SK-N-SH treated with all-trans-retinoic acid at 6 μM for 48 hours (cell line): Measurements from ENCODE around the gene BMERB1.
"Not testable (repeated sequence)": the region's sequence is repeated elsewhere in the genome, so short reads cannot be mapped to it uniquely, and the experiment has no call there.

Experiments used
- ATAC-seq: fragments of 200-7000 bp; cut with Tn5 transposase; 3 replicates; pipeline ENCODE4 v1.9.1; 2020; ENCODE audit warnings: mild to moderate bottlenecking, moderate library complexity
- ARNTL ChIP-seq: fragments of 450-650 bp; formaldehyde crosslinking; IDR thresholded peaks from 2 replicates; pipeline ENCODE4 v1.5.0; 2020; ENCODE audit warnings: low read depth, mild to moderate bottlenecking, moderate library complexity, borderline replicate concordance
- BACH2 ChIP-seq: fragments of 250-450 bp; sonication (Bioruptor Pico); IDR thresholded peaks from 2 replicates; pipeline ENCODE4 v1.9.0; 2021; ENCODE audit warnings: mild to moderate bottlenecking, borderline replicate concordance
- CREB5 ChIP-seq: fragments of 250-450 bp; sonication (Bioruptor Pico); IDR thresholded peaks from 2 replicates; pipeline ENCODE4 v1.5.1; 2020; ENCODE audit warnings: low read depth, mild to moderate bottlenecking, moderate library complexity
- CSDC2 ChIP-seq: fragments of 250-450 bp; sonication (Bioruptor Pico); IDR thresholded peaks from 2 replicates; pipeline ENCODE4 v1.5.0; 2020; ENCODE audit warnings: mild to moderate bottlenecking, moderate library complexity
- ESRRG ChIP-seq: fragments of 250-450 bp; sonication (Bioruptor Pico); IDR thresholded peaks from 2 replicates; pipeline ENCODE4 v1.6.1; 2021; ENCODE audit warnings: mild to moderate bottlenecking
- GLIS3 ChIP-seq: fragments of 250-450 bp; sonication (Bioruptor Pico); IDR thresholded peaks from 2 replicates; pipeline ENCODE4 v1.5.0; 2020; ENCODE audit warnings: mild to moderate bottlenecking, moderate library complexity
- ISL1 ChIP-seq: fragments of 250-450 bp; sonication (Bioruptor Pico); IDR thresholded peaks from 2 replicates; pipeline ENCODE4 v2.1.2; 2022; ENCODE audit warnings: mild to moderate bottlenecking, moderate library complexity
- OSR1 ChIP-seq: fragments of 250-450 bp; sonication (Bioruptor Pico); IDR thresholded peaks from 2 replicates; pipeline ENCODE4 v1.8.0; 2022; ENCODE audit warnings: moderate library complexity, mild to moderate bottlenecking, inconsistent platforms
- PATZ1 ChIP-seq: fragments of 250-450 bp; sonication (Bioruptor Pico); IDR thresholded peaks from 2 replicates; pipeline ENCODE4 v1.8.0; 2020; ENCODE audit warnings: mild to moderate bottlenecking, moderate library complexity, borderline replicate concordance
- POU6F1 ChIP-seq: fragments of 250-450 bp; sonication (Bioruptor Pico); IDR thresholded peaks from 2 replicates; pipeline ENCODE4 v1.8.0; 2021; ENCODE audit warnings: low read depth, mild to moderate bottlenecking, moderate library complexity, borderline replicate concordance
- PPARA ChIP-seq: fragments of 250-450 bp; sonication (Bioruptor Pico); IDR thresholded peaks from 2 replicates; pipeline ENCODE4 v1.5.0; 2020; ENCODE audit warnings: mild to moderate bottlenecking, borderline replicate concordance
- RARB ChIP-seq: fragments of 250-450 bp; sonication (Bioruptor Pico); IDR thresholded peaks from 2 replicates; pipeline ENCODE4 v1.8.0; 2021; ENCODE audit warnings: mild to moderate bottlenecking, moderate library complexity
- SNAI2 ChIP-seq: fragments of 250-450 bp; sonication (Bioruptor Pico); IDR thresholded peaks from 2 replicates; pipeline ENCODE4 v1.5.0; 2020; ENCODE audit warnings: mild to moderate bottlenecking, moderate library complexity
- TCF4 ChIP-seq: fragments of 250-450 bp; sonication (Bioruptor Pico); IDR thresholded peaks from 2 replicates; pipeline ENCODE4 v1.8.0; 2021; ENCODE audit warnings: mild to moderate bottlenecking, moderate library complexity, borderline replicate concordance
- TOX ChIP-seq: fragments of 250-450 bp; sonication (Bioruptor Pico); IDR thresholded peaks from 2 replicates; pipeline ENCODE4 v1.8.0; 2021; ENCODE audit warnings: mild to moderate bottlenecking, moderate library complexity, borderline replicate concordance
- TSHZ2 ChIP-seq: fragments of 250-450 bp; sonication (Bioruptor Pico); IDR thresholded peaks from 2 replicates; pipeline ENCODE4 v1.5.0; 2020; ENCODE audit warnings: mild to moderate bottlenecking, moderate library complexity
- ZC3H10 ChIP-seq: fragments of 250-450 bp; sonication (Bioruptor Pico); IDR thresholded peaks from 2 replicates; pipeline ENCODE4 v1.5.1; 2021; ENCODE audit warnings: mild to moderate bottlenecking, moderate library complexity
- ZFP3 ChIP-seq: fragments of 250-450 bp; sonication (Bioruptor Pico); IDR thresholded peaks from 2 replicates; pipeline ENCODE4 v1.5.0; 2020; ENCODE audit warnings: mild to moderate bottlenecking, moderate library complexity
- ZFP30 ChIP-seq: fragments of 450-650 bp; formaldehyde crosslinking; IDR thresholded peaks from 2 replicates; pipeline ENCODE4 v1.5.0; 2022; ENCODE audit warnings: mild to moderate bottlenecking, moderate library complexity
- ZNF565 ChIP-seq: fragments of 450-650 bp; formaldehyde crosslinking; conservative IDR thresholded peaks from 2 replicates; pipeline ENCODE4 v1.5.0; 2020; ENCODE audit warnings: low read depth, mild to moderate bottlenecking, moderate library complexity
- ZNF8 ChIP-seq: fragments of 450-650 bp; formaldehyde crosslinking; IDR thresholded peaks from 2 replicates; pipeline ENCODE4 v1.5.0; 2020; ENCODE audit warnings: mild to moderate bottlenecking, moderate library complexity
- TF ChIP-seq, protein P1 (sequence below): fragments of 250-450 bp; sonication (Bioruptor Pico); IDR thresholded peaks from 2 replicates; pipeline ENCODE4 v1.5.1; 2021; ENCODE audit warnings: mild to moderate bottlenecking, moderate library complexity

Gene BMERB1

GRCh38 chr16:15466886-15467781, 32.7 kb downstream of the BMERB1 start:
- no peak for ATAC-seq

DNA sequence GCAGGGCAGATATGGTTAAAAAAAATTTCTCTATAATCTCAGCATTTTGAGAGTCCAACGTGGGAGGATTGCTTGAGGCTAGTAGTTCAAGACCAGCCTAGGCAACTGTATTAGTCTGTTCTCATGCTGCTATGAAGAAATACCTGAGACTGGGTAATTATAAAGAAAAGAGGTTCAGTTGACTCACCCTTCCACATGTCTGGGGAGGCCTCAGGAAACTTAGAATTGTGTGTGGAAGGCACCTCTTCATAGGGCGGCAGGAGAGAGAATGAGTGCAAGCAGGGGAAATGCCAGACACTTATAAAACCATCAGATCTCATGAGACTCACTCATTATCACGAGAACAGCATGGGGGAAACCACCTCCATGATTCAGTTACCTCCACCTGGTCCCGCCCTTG, 42.6 kb downstream of the BMERB1 start:
- not testable (repeated sequence) for ATAC-seq

More at GRCh38 chr16:15466886-15467781, 32.7 kb downstream of the BMERB1 start:
- TF ChIP-seq SNAI2 (CRISPR knock-in tag) (no peak), ZNF8 (peak; percentile 98)

DNA sequence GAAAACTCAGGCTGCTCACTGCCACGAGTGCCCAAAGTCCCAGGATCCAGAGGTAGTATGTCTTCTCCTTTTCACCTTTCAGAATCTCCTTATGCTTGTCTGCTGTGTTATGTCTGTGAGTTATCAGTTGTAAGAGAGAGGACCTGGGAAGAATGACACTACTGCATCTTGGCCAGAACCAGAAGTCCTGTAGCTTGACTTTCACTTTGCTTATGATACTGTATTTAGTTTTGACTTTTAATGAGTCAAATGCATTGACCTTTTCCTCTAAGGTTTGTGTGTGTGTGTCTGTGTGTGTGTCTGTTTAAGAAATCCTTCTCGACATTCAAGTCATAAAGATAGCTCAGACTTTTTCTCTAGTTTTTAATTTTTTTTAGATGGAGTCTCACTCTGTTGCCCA, 43.4 kb downstream of the BMERB1 start:
- TF ChIP-seq RARB (no peak), OSR1 (no peak), CREB5 (CRISPR knock-in tag) (no peak), BACH2 (no peak), TCF4 (CRISPR knock-in tag) (no peak), ISL1 (CRISPR knock-in tag) (no peak), GLIS3 (CRISPR knock-in tag) (no peak), CSDC2 (CRISPR knock-in tag) (no peak), TSHZ2 (no peak), ZFP3 (no peak), ARNTL (CRISPR knock-in tag) (no peak), ZC3H10 (CRISPR knock-in tag) (no peak), SNAI2 (CRISPR knock-in tag) (no peak), ESRRG (CRISPR knock-in tag) (no peak), PPARA (CRISPR knock-in tag) (no peak), ZNF565 (no peak), ZFP30 (CRISPR knock-in tag) (no peak), ZNF8 (no peak)
- no peak for ATAC-seq

DNA sequence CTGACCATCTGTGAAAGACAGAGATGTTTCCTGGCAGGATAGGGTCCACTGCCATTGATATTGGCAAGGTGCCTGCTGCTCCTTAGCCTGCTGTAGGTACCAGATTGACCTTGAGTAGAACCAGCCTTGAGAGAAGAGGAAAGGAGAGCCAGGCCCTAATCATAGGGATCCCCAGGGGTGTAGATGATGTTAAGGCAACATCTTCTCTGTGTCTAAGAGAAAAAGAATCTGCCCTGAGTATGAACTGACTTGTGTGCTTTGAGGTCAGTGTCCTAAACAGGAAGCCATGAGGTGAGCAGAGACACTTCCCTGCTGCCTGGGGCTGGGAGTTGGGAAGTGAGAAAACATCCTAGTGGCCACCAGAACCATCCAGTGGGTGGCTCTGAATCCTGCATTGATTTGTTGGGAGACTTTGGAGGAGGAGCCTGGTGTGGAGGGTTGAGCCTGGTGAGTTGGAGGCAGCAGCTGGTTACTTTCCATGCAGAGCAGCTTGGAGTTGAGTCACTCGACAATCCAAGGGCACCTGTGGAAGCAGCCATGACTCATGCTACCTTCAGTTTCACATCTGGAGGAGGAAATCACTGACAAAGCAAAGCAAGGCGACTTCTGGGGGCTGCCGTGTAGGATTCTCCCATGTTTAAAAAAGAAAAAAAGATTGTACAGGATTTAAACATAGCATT, 47.8 kb downstream of the BMERB1 start:
- peak; percentile 98 for ATAC-seq
- TF ChIP-seq ESRRG (CRISPR knock-in tag) (no peak), BACH2 (no peak), PATZ1 (CRISPR knock-in tag) (no peak), TOX (no peak), OSR1 (no peak), ISL1 (CRISPR knock-in tag) (no peak), PPARA (CRISPR knock-in tag) (no peak), POU6F1 (CRISPR knock-in tag) (no peak), ZFP3 (no peak), ZNF565 (no peak), TCF4 (CRISPR knock-in tag) (no peak), ZFP30 (CRISPR knock-in tag) (no peak), TSHZ2 (no peak), ARNTL (CRISPR knock-in tag) (no peak)
- TF ChIP-seq, protein P1, sequence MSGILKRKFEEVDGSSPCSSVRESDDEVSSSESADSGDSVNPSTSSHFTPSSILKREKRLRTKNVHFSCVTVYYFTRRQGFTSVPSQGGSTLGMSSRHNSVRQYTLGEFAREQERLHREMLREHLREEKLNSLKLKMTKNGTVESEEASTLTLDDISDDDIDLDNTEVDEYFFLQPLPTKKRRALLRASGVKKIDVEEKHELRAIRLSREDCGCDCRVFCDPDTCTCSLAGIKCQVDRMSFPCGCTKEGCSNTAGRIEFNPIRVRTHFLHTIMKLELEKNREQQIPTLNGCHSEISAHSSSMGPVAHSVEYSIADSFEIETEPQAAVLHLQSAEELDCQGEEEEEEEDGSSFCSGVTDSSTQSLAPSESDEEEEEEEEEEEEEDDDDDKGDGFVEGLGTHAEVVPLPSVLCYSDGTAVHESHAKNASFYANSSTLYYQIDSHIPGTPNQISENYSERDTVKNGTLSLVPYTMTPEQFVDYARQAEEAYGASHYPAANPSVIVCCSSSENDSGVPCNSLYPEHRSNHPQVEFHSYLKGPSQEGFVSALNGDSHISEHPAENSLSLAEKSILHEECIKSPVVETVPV (CRISPR knock-in tag) = no peak
- TF ChIP-seq, all 23 proteins: peak for 0
